MM.1S (cell line): ENCODE results near the gene SSNA1.

ENCODE experiments used
- DNase-seq: peaks from one replicate; pipeline ENCODE4 v3.0.0-alpha.2; 2015
- H2AFZ ChIP-seq: fragments of 300-600 bp; sonication (generic); 2 replicates; pipeline ENCODE4 v1.6.0; 2016; ENCODE audit warnings: antibody characterized with exemption, low read length
- H3F3A ChIP-seq: fragments of 300-600 bp; sonication (generic); 2 replicates; pipeline ENCODE4 v1.6.1; 2016; ENCODE audit warnings: mild to moderate bottlenecking, antibody characterized with exemption, low read length, moderate library complexity, mixed read lengths; ENCODE audit not compliant: insufficient read depth
- H3K27ac ChIP-seq: fragments of 300-600 bp; sonication (generic); 2 replicates; pipeline ENCODE4 v1.5.1; 2016; ENCODE audit warnings: mild to moderate bottlenecking, low read length
- H3K27me3 ChIP-seq: fragments of 300-600 bp; sonication (generic); replicated peaks from 2 replicates; pipeline ENCODE4 v1.6.0; 2016; ENCODE audit warnings: low read length; ENCODE audit not compliant: insufficient read depth
- H3K36me3 ChIP-seq: fragments of 300-600 bp; sonication (generic); replicated peaks from 2 replicates; pipeline ENCODE4 v1.6.1; 2016; ENCODE audit warnings: mild to moderate bottlenecking, low read length, mixed read lengths; ENCODE audit not compliant: insufficient read depth
- H3K4me1 ChIP-seq: fragments of 300-600 bp; sonication (generic); 2 replicates; pipeline ENCODE4 v1.6.1; 2016; ENCODE audit warnings: low read length, mixed read lengths
- H3K4me2 ChIP-seq: fragments of 300-600 bp; sonication (generic); 2 replicates; pipeline ENCODE4 v1.6.0; 2016; ENCODE audit warnings: low read depth, low read length
- H3K4me3 ChIP-seq: fragments of 300-600 bp; sonication (generic); 2 replicates; pipeline ENCODE4 v1.5.1; 2016; ENCODE audit warnings: low read length, mixed read lengths
- H3K79me2 ChIP-seq: fragments of 300-600 bp; sonication (generic); 2 replicates; pipeline ENCODE4 v1.6.1; 2016; ENCODE audit warnings: mixed run types, low read length, mixed read lengths
- H3K9ac ChIP-seq: fragments of 300-600 bp; sonication (generic); 2 replicates; pipeline ENCODE4 v1.6.1; 2016; ENCODE audit warnings: low read length, mixed read lengths
- H3K9me2 ChIP-seq: fragments of 300-600 bp; sonication (generic); replicated peaks from 2 replicates; pipeline ENCODE4 v1.6.1; 2016; ENCODE audit warnings: mild to moderate bottlenecking, low read length, mixed read lengths; ENCODE audit not compliant: insufficient read depth
- H3K9me3 ChIP-seq: fragments of 300-600 bp; sonication (generic); replicated peaks from 2 replicates; pipeline ENCODE4 v1.6.1; 2016; ENCODE audit warnings: mild to moderate bottlenecking, low read length, mixed read lengths; ENCODE audit not compliant: insufficient read depth
- H4K20me1 ChIP-seq: fragments of 300-600 bp; sonication (generic); 2 replicates; pipeline ENCODE4 v1.6.1; 2016; ENCODE audit warnings: mild to moderate bottlenecking, low read length, moderate library complexity, mixed read lengths; ENCODE audit not compliant: insufficient read depth
- EZH2 ChIP-seq: fragments of 300-600 bp; sonication (generic); optimal IDR thresholded peaks from 2 replicates; pipeline ENCODE3; 2017; ENCODE audit warnings: low read depth, mild to moderate bottlenecking, antibody characterized with exemption, low read length, mixed read lengths
- EZH2phosphoT487 ChIP-seq: fragments of 300-600 bp; sonication (generic); IDR thresholded peaks from 2 replicates; pipeline ENCODE4 v1.6.1; 2018; ENCODE audit warnings: antibody characterized with exemption, low read length
- TF ChIP-seq, protein P1 (sequence below): fragments of 300-600 bp; sonication (generic); IDR thresholded peaks from 2 replicates; pipeline ENCODE4 v1.5.1; 2016; ENCODE audit warnings: antibody characterized with exemption, low read length, mixed read lengths

Gene SSNA1

DNA sequence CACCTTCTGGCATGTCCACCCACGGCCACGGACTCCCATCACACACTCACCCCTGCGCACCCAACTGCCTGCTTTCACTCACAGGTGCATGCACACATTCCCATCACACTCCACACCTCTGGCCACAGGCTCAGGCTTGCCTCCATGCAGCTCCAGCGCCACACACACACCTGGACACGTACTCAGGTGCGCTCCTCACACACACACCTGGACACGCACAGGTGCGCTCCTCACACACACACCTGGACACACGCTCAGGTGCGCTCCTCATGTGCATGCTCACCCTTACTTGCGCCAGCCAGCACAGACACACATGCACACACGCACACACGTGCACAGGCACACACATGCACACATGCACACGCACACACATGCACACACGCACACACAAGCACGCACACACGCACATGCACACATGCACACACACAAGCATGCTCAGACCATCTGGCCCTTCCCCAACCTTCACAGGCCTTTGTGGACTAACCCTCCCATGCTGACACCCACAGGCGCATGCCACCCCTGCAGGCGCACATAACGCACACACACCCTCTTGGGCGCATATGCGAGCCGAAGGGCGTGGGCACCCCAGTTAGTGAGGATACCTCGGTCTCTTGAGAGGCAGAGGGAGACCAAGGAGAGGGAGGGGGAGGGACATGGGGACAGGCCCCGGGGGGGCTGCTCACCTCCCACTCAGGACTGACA, 41.2 kb upstream of the SSNA1 start:
- peaks cover 11% of the 10 kb centered on the region; the same call in 1 of the 2 replicates for H3F3A ChIP-seq
- peak; percentile 5 for DNase-seq
- H3K79me2 ChIP-seq: no peaks in the 10 kb centered on the region
- H3K4me1 ChIP-seq: no peaks in the 10 kb centered on the region
- TF ChIP-seq EZH2 (no peak), EZH2phosphoT487 (no peak)
- TF ChIP-seq, protein P1, sequence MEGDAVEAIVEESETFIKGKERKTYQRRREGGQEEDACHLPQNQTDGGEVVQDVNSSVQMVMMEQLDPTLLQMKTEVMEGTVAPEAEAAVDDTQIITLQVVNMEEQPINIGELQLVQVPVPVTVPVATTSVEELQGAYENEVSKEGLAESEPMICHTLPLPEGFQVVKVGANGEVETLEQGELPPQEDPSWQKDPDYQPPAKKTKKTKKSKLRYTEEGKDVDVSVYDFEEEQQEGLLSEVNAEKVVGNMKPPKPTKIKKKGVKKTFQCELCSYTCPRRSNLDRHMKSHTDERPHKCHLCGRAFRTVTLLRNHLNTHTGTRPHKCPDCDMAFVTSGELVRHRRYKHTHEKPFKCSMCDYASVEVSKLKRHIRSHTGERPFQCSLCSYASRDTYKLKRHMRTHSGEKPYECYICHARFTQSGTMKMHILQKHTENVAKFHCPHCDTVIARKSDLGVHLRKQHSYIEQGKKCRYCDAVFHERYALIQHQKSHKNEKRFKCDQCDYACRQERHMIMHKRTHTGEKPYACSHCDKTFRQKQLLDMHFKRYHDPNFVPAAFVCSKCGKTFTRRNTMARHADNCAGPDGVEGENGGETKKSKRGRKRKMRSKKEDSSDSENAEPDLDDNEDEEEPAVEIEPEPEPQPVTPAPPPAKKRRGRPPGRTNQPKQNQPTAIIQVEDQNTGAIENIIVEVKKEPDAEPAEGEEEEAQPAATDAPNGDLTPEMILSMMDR: no peak
- no peak overlapping the region for H3K9ac ChIP-seq
- H3K4me2 ChIP-seq: no peak overlapping the region
- H3K27me3 ChIP-seq: peaks cover 33% of the 10 kb centered on the region
- H3K27ac ChIP-seq: no peak overlapping the region
- no peak overlapping the region for H2AFZ ChIP-seq
- H3K4me3 ChIP-seq: no peak overlapping the region
- H3K9me2 ChIP-seq: no peaks in the 10 kb centered on the region
- no peaks in the 10 kb centered on the region for H3K9me3 ChIP-seq
- H3K36me3 ChIP-seq: no peaks in the 10 kb centered on the region
- H4K20me1 ChIP-seq: no peaks in the 10 kb centered on the region

DNA sequence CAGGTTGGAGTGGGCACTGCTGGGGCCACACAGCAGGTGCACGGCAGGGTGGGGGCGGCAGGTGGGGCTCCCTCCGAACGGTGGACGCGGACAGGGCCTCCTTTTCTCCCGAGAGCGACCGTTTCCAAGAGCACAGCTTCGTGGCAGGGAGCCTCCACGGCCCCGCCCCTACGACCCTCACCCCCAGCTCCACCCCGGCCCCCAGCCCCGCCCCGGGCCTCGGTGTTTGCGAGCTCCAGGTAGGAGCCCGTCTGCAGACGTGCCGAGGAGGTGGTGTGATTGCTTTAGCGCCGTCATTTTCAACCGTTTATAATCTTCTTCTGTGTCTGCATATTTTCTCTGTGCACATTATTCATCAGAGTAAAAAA, 40.7 kb upstream of the SSNA1 start:
- TF ChIP-seq EZH2phosphoT487 (no peak), EZH2 (no peak)
- TF ChIP-seq, protein P1: no peak

DNA sequence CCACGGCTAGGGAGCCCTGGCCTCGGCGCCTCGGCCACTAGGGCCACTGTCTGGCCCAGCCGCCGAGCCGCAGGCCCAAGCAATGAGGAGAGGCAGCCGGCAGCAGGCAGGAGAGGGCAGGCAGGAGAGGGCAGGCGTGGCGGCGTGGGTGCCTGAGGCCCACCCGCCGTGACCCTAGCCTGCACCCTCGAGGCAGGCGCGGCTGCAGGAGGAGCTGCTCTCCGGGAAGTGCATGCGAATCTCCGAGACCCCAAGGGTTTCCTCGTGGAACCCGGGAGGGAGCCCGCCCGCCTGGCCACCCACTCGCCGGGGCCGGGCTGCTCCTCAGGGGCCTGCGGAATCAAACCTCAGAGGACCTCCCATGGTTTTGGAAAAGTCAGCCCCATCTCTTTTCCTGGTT, 40.2 kb upstream of the SSNA1 start:
- Histone ChIP-seq H3K36me3 (no peaks in the 10 kb centered on the region), H2AFZ (no peak overlapping the region), H3K4me2 (no peak overlapping the region), H3K4me3 (no peak overlapping the region), H3K4me1 (no peaks in the 10 kb centered on the region), H3K9ac (no peak overlapping the region), H3K9me3 (no peaks in the 10 kb centered on the region), H3K27me3 (peaks cover 23% of the 10 kb centered on the region), H3K9me2 (no peaks in the 10 kb centered on the region), H4K20me1 (no peaks in the 10 kb centered on the region), H3F3A (peaks cover 13% of the 10 kb centered on the region; the same call in 1 of the 2 replicates), H3K27ac (no peak overlapping the region), H3K79me2 (no peaks in the 10 kb centered on the region)
- TF ChIP-seq EZH2phosphoT487: no peak
- TF ChIP-seq EZH2: no peak
- TF ChIP-seq, protein P1: no peak
- DNase-seq: peak; percentile 3

More for the DNA sequence above, 40.7 kb upstream of the SSNA1 start:
- Histone ChIP-seq H3K27me3 (peaks cover 28% of the 10 kb centered on the region), H4K20me1 (no peaks in the 10 kb centered on the region), H3F3A (peaks cover 13% of the 10 kb centered on the region; the same call in 1 of the 2 replicates), H2AFZ (no peak overlapping the region), H3K9ac (no peak overlapping the region), H3K27ac (no peak overlapping the region), H3K4me3 (no peak overlapping the region), H3K4me1 (no peaks in the 10 kb centered on the region), H3K9me3 (no peaks in the 10 kb centered on the region), H3K36me3 (no peaks in the 10 kb centered on the region), H3K9me2 (no peaks in the 10 kb centered on the region), H3K4me2 (no peak overlapping the region), H3K79me2 (no peaks in the 10 kb centered on the region)
- DNase-seq: no peak
